ENCODE measurements around the gene TTBK2.
"Not testable (repeated sequence)": the region's sequence is repeated elsewhere in the genome, so short reads cannot be mapped to it uniquely, and the experiment has no call there.

The TTBK2 gene

DNA sequence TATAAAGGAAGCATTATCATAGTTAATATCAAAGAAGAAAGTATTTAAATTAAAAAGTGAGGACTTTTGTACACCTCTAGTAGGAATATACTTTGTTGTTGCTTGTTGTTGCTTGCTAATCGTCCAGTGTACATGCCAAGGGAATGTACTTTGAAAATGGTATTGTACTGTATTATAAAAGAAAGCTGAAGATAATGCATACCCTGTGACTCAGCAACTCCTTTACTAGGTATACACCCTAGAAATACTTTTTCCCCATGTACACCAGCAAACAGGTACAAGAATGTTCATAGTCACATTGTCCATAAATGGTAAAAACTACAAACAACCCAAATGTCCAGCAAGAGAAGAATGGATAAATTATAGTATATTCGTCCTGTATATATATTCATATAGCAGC lies 12.0 kb downstream of the TTBK2 start:
- H2BK5ac ChIP-seq (ENCODE audit: low read length), result no peak overlapping the region
- no CpG with 5 or more reads among the region's 2 CpGs for WGBS, 2 donors (ENCODE audit: extremely low coverage in 2 of 2, insufficient read length in 2 of 2, insufficient replicate concordance in 1 of 2)
- H3K79me1 ChIP-seq (ENCODE audit: low read depth, low read length), result no peaks in the 10 kb centered on the region
- H3K18ac ChIP-seq (ENCODE audit: low read length), result no peak overlapping the region
- no peak overlapping the region for H3K27ac ChIP-seq (replicated peaks; ENCODE audit: low read length)
- H2AFZ ChIP-seq (ENCODE audit: low read length), result no peak overlapping the region
- H3K27me3 ChIP-seq (ENCODE audit: control insufficient read depth in 3 of 3, insufficient read depth in 3 of 3, low read depth in 1 of 3, low read length in 3 of 3), result no peaks in the 10 kb centered on the region
- no peak overlapping the region for H4K8ac ChIP-seq (ENCODE audit: low read depth, low read length)
- no peaks in the 10 kb centered on the region for H3K36me3 ChIP-seq (replicated peaks in 1 of 2; ENCODE audit: control insufficient read depth in 2 of 2, insufficient read depth in 2 of 2, low read length in 2 of 2)
- no peak overlapping the region for H4K91ac ChIP-seq (ENCODE audit: low read depth, low read length, poor library complexity)
- peaks cover 0 to 2% of the 10 kb centered on the region in 2 donors for H3K4me1 ChIP-seq (ENCODE audit: control insufficient read depth in 2 of 2, insufficient read depth in 1 of 2, low read depth in 1 of 2, low read length in 2 of 2)
- H3K9ac ChIP-seq (ENCODE audit: low read depth, low read length, poor library complexity), result no peak overlapping the region
- no peak overlapping the region for H2AK5ac ChIP-seq (ENCODE audit: low read depth, low read length)
- no peak overlapping the region for H3K14ac ChIP-seq (ENCODE audit: low read length)
- H3K4ac ChIP-seq (ENCODE audit: low read length), result no peak overlapping the region
- peaks cover 0 to 3% of the 10 kb centered on the region in 2 donors for H3K9me3 ChIP-seq (replicated peaks in 1 of 2; ENCODE audit: control insufficient read depth in 2 of 2, insufficient read depth in 1 of 2, low read depth in 1 of 2, low read length in 2 of 2)
- H3K4me2 ChIP-seq (ENCODE audit: insufficient read depth, low read length, poor library complexity, severe bottlenecking), result no peak overlapping the region
- no peak overlapping the region for H3K4me3 ChIP-seq (ENCODE audit: low read length in 2 of 2)
- H2BK12ac ChIP-seq (ENCODE audit: low read length), result no peak overlapping the region
- no peak overlapping the region for H2BK15ac ChIP-seq (ENCODE audit: low read length)
- no peak for DNase-seq (ENCODE audit: low spot score)
- H2BK120ac ChIP-seq (ENCODE audit: low read depth, low read length), result no peak overlapping the region
- H3K23ac ChIP-seq (ENCODE audit: low read depth, low read length, poor library complexity), result no peak overlapping the region

DNA sequence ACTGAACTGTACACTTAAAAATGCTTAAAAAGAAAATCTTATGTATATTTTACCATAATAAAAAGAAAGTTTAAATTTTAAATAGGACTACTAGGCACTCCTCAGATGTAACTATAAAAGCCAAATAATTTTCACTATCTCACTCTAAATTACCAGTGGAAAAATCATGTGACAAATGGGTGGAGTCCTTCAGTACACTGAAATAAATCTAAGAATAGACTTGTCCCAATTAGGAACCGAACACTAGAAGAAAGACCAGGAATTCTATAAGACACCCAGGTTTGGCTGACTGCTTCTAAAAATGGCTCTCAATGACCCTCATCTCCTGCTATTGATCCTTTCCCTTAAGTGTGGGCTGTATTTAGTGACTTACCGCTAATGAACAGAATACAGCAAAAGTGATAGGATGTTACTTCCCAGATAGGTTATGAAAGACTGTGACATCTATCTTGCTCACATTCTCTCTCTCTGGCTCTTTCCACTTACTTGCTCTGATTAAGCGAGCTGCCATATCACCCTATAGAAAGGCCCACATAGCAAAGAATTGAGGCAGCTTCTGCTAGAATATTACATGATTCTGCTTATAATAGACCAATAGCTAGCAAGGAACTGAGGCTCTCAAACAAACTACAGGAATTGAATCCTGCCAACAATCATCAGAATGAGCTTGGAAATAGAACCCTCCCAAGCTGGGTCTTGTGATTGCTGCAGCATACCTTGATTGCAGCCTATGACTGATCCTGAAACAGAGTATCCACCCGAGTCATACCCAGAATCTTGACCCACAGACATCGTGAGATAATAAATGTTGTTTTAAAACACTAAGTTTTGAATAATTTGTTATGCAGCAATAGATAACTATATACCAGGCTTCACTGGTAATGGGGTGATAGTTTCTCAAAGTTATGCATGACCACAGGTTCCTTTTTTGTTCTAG lies 16.9 kb downstream of the TTBK2 start:
- Histone ChIP-seq H3K14ac (ENCODE audit: low read length) (no peak overlapping the region), H3K4me1 (ENCODE audit: control insufficient read depth in 2 of 2, insufficient read depth in 1 of 2, low read depth in 1 of 2, low read length in 2 of 2) (peaks cover 0 to 3% of the 10 kb centered on the region in 2 donors), H3K79me1 (ENCODE audit: low read depth, low read length) (peaks cover 2% of the 10 kb centered on the region), H3K23ac (ENCODE audit: low read depth, low read length, poor library complexity) (no peak overlapping the region), H3K36me3 (replicated peaks in 1 of 2; ENCODE audit: control insufficient read depth in 2 of 2, insufficient read depth in 2 of 2, low read length in 2 of 2) (no peaks in the 10 kb centered on the region), H3K27me3 (ENCODE audit: control insufficient read depth in 3 of 3, insufficient read depth in 3 of 3, low read depth in 1 of 3, low read length in 3 of 3) (no peaks in the 10 kb centered on the region), H2BK12ac (ENCODE audit: low read length) (no peak overlapping the region), H2BK120ac (ENCODE audit: low read depth, low read length) (no peak overlapping the region), H3K27ac (replicated peaks; ENCODE audit: low read length) (no peak overlapping the region), H2AFZ (ENCODE audit: low read length) (no peak overlapping the region), H2BK15ac (ENCODE audit: low read length) (no peak overlapping the region), H2AK5ac (ENCODE audit: low read depth, low read length) (no peak overlapping the region), H2BK5ac (ENCODE audit: low read length) (no peak overlapping the region), H3K4me3 (ENCODE audit: low read length in 2 of 2) (no peak overlapping the region), H4K91ac (ENCODE audit: low read depth, low read length, poor library complexity) (no peak overlapping the region), H3K9ac (ENCODE audit: low read depth, low read length, poor library complexity) (no peak overlapping the region), H3K4ac (ENCODE audit: low read length) (no peak overlapping the region), H3K4me2 (ENCODE audit: insufficient read depth, low read length, poor library complexity, severe bottlenecking) (no peak overlapping the region), H4K8ac (ENCODE audit: low read depth, low read length) (no peak overlapping the region), H3K18ac (ENCODE audit: low read length) (no peak overlapping the region), H3K9me3 (replicated peaks in 1 of 2; ENCODE audit: control insufficient read depth in 2 of 2, insufficient read depth in 1 of 2, low read depth in 1 of 2, low read length in 2 of 2) (no peaks in the 10 kb centered on the region)
- no CpG with 5 or more reads among the region's 5 CpGs for WGBS, 2 donors (ENCODE audit: extremely low coverage in 2 of 2, insufficient read length in 2 of 2, insufficient replicate concordance in 1 of 2)
- DNase-seq (ENCODE audit: low spot score), result no peak

DNA sequence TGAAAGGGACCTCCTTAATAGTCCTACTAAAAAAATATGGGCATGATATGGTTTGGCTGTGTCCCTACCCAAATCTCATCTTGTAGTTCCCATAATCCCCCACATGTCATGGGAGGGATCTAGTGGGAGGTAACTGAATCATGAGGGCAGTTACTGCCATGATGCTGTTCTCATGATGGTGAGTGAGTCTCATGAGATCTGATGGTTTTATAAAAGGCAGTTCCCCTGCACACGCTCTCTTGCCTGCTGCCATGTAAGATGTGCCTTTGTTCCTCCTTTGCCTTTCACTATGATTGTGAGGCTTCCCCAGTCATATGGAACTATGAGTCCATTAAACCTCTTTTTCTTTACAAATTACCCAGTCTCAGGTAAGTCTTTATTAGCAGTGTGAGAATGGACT lies 26.7 kb downstream of the TTBK2 start:
- H3K9me3 ChIP-seq (replicated peaks in 1 of 2; ENCODE audit: control insufficient read depth in 2 of 2, insufficient read depth in 1 of 2, low read depth in 1 of 2, low read length in 2 of 2); H3K9ac ChIP-seq (ENCODE audit: low read depth, low read length, poor library complexity); H4K91ac ChIP-seq (ENCODE audit: low read depth, low read length, poor library complexity); H3K36me3 ChIP-seq (replicated peaks in 1 of 2; ENCODE audit: control insufficient read depth in 2 of 2, insufficient read depth in 2 of 2, low read length in 2 of 2); H3K18ac ChIP-seq (ENCODE audit: low read length); H3K79me1 ChIP-seq (ENCODE audit: low read depth, low read length); H3K23ac ChIP-seq (ENCODE audit: low read depth, low read length, poor library complexity); H2BK15ac ChIP-seq (ENCODE audit: low read length); H3K4me2 ChIP-seq (ENCODE audit: insufficient read depth, low read length, poor library complexity, severe bottlenecking); H3K4me3 ChIP-seq (ENCODE audit: low read length in 2 of 2); H2BK5ac ChIP-seq (ENCODE audit: low read length); H4K8ac ChIP-seq (ENCODE audit: low read depth, low read length); H3K14ac ChIP-seq (ENCODE audit: low read length); H2BK12ac ChIP-seq (ENCODE audit: low read length); H2BK120ac ChIP-seq (ENCODE audit: low read depth, low read length); H3K27me3 ChIP-seq (ENCODE audit: control insufficient read depth in 3 of 3, insufficient read depth in 3 of 3, low read depth in 1 of 3, low read length in 3 of 3); H3K4ac ChIP-seq (ENCODE audit: low read length); H3K4me1 ChIP-seq (ENCODE audit: control insufficient read depth in 2 of 2, insufficient read depth in 1 of 2, low read depth in 1 of 2, low read length in 2 of 2); DNase-seq (ENCODE audit: low spot score); H2AFZ ChIP-seq (ENCODE audit: low read length); H2AK5ac ChIP-seq (ENCODE audit: low read depth, low read length); H3K27ac ChIP-seq (replicated peaks; ENCODE audit: low read length): not testable (repeated sequence)
- WGBS, 2 donors (ENCODE audit: extremely low coverage in 2 of 2, insufficient read length in 2 of 2, insufficient replicate concordance in 1 of 2), result no CpG with 5 or more reads among the region's 1 CpG

DNA sequence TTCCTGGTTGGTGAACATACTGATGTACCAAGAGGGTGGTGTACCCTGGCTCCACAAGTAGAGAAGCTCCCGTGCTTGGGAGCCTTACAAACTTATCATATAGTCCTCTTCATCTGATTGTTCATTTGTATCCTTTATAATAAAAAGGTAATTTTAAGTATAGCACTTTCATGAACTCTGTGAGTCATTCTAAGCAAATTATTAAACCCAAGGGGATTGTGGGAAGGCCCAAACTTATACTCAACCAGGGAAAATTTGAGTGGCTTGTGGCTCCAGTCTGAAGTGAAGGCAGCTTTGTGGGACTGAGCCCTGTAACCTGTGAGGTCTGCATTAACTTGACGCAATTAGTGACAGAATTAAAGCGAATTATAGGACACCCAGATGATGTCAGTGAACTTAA lies 29.0 kb downstream of the TTBK2 start:
- H3K18ac ChIP-seq (ENCODE audit: low read length), result no peak overlapping the region
- H3K36me3 ChIP-seq (replicated peaks in 1 of 2; ENCODE audit: control insufficient read depth in 2 of 2, insufficient read depth in 2 of 2, low read length in 2 of 2), result no peaks in the 10 kb centered on the region
- H3K4me2 ChIP-seq (ENCODE audit: insufficient read depth, low read length, poor library complexity, severe bottlenecking), result no peak overlapping the region
- H4K91ac ChIP-seq (ENCODE audit: low read depth, low read length, poor library complexity), result no peak overlapping the region
- no peak overlapping the region for H2AK5ac ChIP-seq (ENCODE audit: low read depth, low read length)
- H3K4me1 ChIP-seq (ENCODE audit: control insufficient read depth in 2 of 2, insufficient read depth in 1 of 2, low read depth in 1 of 2, low read length in 2 of 2), result peaks cover 0 to 2% of the 10 kb centered on the region in 2 donors
- peaks cover 5 to 10% of the 10 kb centered on the region in 2 donors for H3K9me3 ChIP-seq (replicated peaks in 1 of 2; ENCODE audit: control insufficient read depth in 2 of 2, insufficient read depth in 1 of 2, low read depth in 1 of 2, low read length in 2 of 2)
- no peak overlapping the region for H2BK5ac ChIP-seq (ENCODE audit: low read length)
- H3K14ac ChIP-seq (ENCODE audit: low read length), result no peak overlapping the region
- H3K4ac ChIP-seq (ENCODE audit: low read length), result no peak overlapping the region
- no peak overlapping the region for H3K23ac ChIP-seq (ENCODE audit: low read depth, low read length, poor library complexity)
- no peaks in the 10 kb centered on the region for H3K79me1 ChIP-seq (ENCODE audit: low read depth, low read length)
- H3K4me3 ChIP-seq (ENCODE audit: low read length in 2 of 2), result no peak overlapping the region
- DNase-seq (ENCODE audit: low spot score), result no peak
- no peak overlapping the region for H2BK12ac ChIP-seq (ENCODE audit: low read length)
- no CpG with 5 or more reads among the region's 3 CpGs for WGBS, 2 donors (ENCODE audit: extremely low coverage in 2 of 2, insufficient read length in 2 of 2, insufficient replicate concordance in 1 of 2)
- H3K9ac ChIP-seq (ENCODE audit: low read depth, low read length, poor library complexity), result no peak overlapping the region
- H3K27me3 ChIP-seq (ENCODE audit: control insufficient read depth in 3 of 3, insufficient read depth in 3 of 3, low read depth in 1 of 3, low read length in 3 of 3), result no peaks in the 10 kb centered on the region
- H2BK120ac ChIP-seq (ENCODE audit: low read depth, low read length), result no peak overlapping the region
- no peak overlapping the region for H3K27ac ChIP-seq (replicated peaks; ENCODE audit: low read length)
- H2BK15ac ChIP-seq (ENCODE audit: low read length), result no peak overlapping the region
- no peak overlapping the region for H2AFZ ChIP-seq (ENCODE audit: low read length)
- no peak overlapping the region for H4K8ac ChIP-seq (ENCODE audit: low read depth, low read length)

Measured in neuronal stem cell (in vitro differentiated cells).